HUDEP-2 (cell line): Measurements from ENCODE around the gene OR2T11.
"Not testable (repeated sequence)": the region's sequence is repeated elsewhere in the genome, so short reads cannot be mapped to it uniquely, and the experiment has no call there.

Experiments used
- DNase-seq, 76 experiments: peaks; one replicate each; lab custom pipeline; 2025; ENCODE audit not compliant: unreplicated experiment in 76 of 76; lab: John Stamatoyannopoulos, UW

OR2T11 gene

GRCh38 chr1:248621770-248622169 lies 13.1 kb downstream of the OR2T11 start:
- DNase-seq, result no peak

DNA sequence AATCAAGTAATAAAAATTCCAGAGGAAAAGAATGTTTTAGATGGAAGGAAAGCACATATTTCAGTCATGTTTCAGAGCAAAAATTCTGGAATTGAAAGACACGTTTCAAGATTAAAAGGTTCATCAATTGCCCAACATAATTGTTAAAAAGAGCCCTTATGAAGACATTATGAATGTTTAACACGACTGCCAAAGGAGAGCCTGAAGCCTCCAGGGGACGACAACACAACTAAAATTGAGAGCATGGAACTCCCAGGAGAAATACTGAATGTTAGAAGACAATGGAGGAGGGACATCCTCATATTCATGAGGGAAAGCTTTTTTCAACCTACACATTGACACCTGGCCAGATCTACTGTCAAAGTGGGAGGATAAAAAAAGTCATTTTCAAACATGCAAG lies 16.0 kb downstream of the OR2T11 start:
- DNase-seq, result peak in 26 of 76 experiments; percentile 0 to 43 (median 8)

- DNase-seq, result no peak
Measured at GRCh38 chr1:248618119-248618518, 16.8 kb downstream of the OR2T11 start.

GRCh38 chr1:248613742-248614141 lies 21.1 kb downstream of the OR2T11 start:
- DNase-seq, result no peak

- no peak for DNase-seq
Measured at GRCh38 chr1:248611883-248612414, 22.9 kb downstream of the OR2T11 start.

DNA sequence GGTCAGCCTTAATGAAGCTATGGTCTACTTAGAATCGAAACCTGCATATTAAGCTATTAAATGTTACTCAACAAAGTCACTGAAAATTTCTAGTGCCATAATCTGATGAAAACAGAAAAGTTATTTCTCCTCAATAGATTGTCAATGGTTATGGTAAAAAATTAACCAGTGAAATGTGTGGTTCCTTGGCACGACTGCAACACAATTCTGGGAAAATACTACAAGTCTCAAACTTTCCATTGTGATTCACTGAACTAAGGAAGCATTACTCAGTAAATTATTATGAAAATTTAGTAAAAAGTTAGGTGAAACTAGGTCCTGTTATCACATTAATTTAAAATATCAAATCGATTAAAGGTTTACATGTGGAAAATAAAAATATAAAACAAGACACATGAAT lies 24.6 kb downstream of the OR2T11 start:
- no peak for DNase-seq

GRCh38 chr1:248599396-248599795 lies 35.5 kb downstream of the OR2T11 start:
- no peak for DNase-seq

DNA sequence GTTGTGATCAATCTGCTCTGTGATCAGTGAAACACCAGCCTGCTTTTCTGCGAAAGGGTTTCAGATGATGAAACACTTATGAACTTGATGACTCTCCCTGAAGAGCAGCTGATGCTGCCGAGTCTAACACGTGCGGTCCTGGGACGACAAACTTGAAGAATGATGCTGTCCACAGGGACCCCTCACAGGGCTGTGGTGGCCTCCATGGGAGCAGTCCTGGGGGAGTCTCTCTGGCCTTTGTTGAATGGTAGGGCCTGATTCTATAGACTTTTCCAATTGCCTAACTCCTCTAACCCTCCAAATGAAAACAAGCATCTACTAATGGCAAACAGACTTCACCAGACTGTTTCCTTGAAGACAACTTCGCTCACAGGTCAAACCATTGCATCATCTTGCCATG lies 37.3 kb downstream of the OR2T11 start, which contains the start of gene OR2T10:
OR2T10 (minus strand) TSS at position 112 of the 400 bp plus-strand sequence. CDS start 3,932 bp downstream, outside the sequence.
- DNase-seq, result no peak

- DNase-seq, result no peak
Measured at GRCh38 chr1:248596615-248597014, 38.3 kb downstream of the OR2T11 start.

GRCh38 chr1:248593226-248593625 lies 41.7 kb downstream of the OR2T11 start:
- DNase-seq, result no peak

DNA sequence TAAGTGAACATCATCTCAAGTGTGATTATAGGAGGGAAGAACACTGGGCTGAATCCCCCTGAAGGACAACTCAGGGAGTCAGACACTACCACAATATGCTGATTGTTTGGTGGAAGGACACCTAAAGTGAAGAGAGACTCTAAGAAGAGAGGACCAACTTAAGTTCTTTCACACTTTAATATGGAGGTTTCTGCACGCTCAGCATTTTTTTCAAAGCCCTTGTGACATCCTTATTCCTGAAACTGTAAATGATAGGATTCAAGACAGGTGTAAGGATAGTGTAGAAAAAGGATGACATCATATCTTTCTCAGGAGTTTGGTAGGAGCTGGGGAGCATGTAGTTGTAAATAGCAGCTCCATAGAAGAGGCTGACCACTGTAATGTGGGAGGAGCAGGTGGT lies 42.2 kb downstream of the OR2T11 start:
- DNase-seq, result no peak

GRCh38 chr1:248590055-248590454 lies 44.8 kb downstream of the OR2T11 start:
- DNase-seq, result no peak

GRCh38 chr1:248589334-248589733 lies 45.6 kb downstream of the OR2T11 start:
- DNase-seq, result no peak

- DNase-seq, result no peak
Measured at GRCh38 chr1:248585266-248585665, 49.6 kb downstream of the OR2T11 start.

DNA sequence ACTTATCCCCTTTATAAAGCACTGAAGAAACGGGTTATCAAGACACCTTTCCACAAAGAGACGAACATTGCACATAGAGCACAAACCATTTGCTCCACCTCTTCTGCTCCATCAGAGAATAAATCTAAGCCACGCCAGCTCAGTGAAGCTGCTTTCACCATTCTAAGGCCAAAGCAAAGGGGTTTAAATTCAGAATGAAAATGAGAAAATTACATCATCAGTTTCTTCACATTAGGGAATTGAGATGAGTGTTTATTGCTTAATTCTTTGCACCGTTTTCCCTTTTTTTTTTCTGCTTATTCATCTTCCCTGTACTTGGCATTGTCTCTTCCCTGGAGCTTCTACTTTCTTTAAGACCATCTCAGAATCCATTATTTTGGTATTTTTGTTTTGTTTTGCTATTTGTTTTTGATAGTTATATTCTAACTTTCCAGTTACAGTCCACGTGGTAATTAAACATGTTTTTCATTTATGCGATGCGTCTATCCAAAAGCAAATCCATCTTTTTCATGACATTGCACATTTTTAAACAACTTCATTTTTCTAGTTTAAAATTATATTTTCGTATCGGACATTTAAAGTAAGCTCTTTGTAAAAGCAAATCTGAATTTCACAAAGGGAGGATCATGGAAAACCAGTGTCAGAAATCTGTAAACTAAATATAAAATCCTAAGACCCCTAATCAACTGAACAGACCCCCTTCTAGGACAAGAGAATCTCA lies 58.5 kb downstream of the OR2T11 start:
- DNase-seq, result no peak

DNA sequence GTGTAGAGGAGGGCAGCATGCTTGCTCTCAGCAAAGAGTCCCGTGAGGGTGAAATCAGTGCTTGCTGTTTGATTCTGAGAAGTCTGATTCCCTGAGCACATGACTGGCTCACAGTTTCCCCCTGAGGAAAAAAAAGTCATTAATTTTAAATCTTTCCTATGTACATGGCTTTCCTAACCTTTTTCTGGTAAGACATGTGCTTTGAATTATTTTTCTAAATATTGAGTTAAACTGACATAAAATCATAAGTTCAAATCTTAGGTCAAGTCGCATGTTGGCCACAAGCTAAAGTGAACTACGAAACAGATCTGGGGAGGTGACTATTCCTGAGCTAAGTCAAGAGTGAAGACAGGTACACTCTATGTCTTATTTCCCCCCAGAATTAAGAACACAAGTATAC lies 60.2 kb downstream of the OR2T11 start, which contains the start of gene OR2T34:
OR2T34 (minus strand) TSS at position 101 of the 400 bp plus-strand sequence; CDS start at position 101, 0 bp downstream.
- not testable (repeated sequence) for DNase-seq

DNA sequence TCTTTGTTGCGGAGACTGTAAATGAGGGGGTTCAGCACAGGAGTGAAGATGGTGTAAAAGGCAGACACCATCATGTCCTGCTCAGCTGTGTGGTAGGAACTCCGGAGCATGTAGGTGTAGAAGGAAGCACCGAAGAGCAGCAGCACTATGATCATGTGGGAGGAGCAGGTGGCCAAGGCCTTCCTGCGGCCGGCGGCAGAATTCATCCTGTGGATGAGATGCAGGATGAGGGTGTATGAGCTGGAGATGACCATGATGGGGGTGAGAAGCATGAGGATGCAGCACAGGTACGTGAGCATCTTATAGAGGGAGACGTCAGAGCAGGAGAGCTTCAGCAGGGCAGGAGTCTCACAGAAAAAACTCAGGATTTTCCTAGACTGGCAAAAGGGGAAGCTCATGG lies 61.0 kb downstream of the OR2T11 start:
- DNase-seq, result not testable (repeated sequence)
